GM10266 (cell line): ENCODE data around the gene GPR17.

Source experiments
- DNase-seq: peaks from one replicate; pipeline ENCODE4 v3.0.0; 2012; ENCODE audit errors: extremely low spot score
- TF ChIP-seq, protein P1 (sequence below): IDR thresholded peaks from 2 replicates; pipeline ENCODE4 v1.5.1; 2012; ENCODE audit warnings: mild to moderate bottlenecking, low read depth; ENCODE audit not compliant: control insufficient read depth, insufficient read depth; ENCODE audit errors: missing control alignments

GPR17 gene

DNA sequence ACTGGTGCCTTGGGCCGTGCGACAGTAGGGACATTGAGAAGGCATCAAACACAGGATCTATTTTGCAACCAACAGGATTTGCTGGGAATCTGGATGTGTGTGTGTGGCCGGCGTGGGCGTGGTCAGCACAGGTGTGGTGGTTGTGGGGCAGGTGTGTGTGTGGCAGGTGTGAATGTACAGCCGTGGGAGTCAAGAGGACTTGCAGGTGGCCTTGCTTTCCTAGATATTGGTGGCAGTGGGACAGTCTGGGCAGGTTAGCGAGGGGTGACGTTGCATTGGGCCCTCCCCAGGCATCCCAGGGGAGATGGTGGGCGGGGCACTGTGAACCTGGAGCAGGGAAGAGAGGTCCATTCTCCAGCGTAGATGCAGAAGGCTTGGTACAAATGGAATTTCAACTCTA lies 32.6 kb downstream of the GPR17 start:
- DNase-seq: no peak
- TF ChIP-seq, protein P1, sequence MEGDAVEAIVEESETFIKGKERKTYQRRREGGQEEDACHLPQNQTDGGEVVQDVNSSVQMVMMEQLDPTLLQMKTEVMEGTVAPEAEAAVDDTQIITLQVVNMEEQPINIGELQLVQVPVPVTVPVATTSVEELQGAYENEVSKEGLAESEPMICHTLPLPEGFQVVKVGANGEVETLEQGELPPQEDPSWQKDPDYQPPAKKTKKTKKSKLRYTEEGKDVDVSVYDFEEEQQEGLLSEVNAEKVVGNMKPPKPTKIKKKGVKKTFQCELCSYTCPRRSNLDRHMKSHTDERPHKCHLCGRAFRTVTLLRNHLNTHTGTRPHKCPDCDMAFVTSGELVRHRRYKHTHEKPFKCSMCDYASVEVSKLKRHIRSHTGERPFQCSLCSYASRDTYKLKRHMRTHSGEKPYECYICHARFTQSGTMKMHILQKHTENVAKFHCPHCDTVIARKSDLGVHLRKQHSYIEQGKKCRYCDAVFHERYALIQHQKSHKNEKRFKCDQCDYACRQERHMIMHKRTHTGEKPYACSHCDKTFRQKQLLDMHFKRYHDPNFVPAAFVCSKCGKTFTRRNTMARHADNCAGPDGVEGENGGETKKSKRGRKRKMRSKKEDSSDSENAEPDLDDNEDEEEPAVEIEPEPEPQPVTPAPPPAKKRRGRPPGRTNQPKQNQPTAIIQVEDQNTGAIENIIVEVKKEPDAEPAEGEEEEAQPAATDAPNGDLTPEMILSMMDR: no peak

DNA sequence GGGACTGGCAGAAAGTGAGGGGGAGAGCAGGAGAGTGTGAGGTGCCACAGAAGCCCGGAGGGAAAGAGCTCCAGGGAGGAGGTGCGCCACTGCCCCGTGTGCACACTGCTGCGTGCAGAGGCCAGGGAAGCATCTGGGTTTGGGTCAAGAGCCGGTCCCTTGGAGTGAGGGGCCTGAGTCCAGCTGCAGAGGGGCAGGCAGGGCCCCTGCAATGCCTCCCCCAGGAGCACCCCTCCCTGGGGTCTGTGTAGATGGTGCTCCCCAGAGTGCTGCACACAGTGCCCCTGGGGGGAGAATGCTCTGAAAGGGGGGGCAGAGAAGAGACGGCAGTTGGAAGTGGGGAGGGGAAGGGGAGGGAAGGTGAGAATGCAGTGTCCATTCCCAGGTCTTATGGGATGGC lies 33.0 kb downstream of the GPR17 start:
- DNase-seq: no peak
- TF ChIP-seq, protein P1: no peak

DNA sequence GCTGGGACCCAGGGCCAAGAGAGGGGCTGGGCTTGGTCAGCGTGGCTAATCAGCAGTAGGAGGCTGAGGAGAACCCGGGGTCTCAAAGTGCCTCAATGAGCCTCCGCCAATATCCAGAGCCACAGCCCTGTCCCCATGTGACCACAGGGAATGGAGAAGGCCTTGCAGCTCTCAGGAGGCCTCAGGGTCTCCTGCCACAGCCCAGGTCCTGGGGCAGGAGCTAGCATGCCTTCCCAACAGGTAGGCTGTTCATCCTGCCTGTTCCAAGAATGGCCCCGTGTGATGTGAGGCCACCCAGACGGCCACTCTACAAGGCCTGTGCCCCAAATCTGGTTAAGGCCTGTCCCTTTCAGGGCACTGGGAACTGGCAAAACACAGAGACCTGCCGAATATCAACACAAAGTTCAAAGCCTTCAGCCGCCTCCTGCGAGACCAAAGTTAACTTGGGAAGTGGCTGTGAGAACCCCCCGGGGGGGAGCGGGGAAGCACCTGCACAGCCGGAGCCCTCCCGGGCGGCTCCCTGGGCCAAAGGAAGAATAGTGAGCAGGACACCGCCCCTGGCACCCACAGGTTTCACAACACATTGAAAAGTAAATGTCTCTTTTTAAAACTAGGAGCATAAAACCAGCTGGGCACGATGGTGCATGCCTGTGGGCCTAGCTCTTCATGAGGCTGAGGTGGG lies 33.9 kb downstream of the GPR17 start:
- TF ChIP-seq, protein P1: no peak
- no peak for DNase-seq

DNA sequence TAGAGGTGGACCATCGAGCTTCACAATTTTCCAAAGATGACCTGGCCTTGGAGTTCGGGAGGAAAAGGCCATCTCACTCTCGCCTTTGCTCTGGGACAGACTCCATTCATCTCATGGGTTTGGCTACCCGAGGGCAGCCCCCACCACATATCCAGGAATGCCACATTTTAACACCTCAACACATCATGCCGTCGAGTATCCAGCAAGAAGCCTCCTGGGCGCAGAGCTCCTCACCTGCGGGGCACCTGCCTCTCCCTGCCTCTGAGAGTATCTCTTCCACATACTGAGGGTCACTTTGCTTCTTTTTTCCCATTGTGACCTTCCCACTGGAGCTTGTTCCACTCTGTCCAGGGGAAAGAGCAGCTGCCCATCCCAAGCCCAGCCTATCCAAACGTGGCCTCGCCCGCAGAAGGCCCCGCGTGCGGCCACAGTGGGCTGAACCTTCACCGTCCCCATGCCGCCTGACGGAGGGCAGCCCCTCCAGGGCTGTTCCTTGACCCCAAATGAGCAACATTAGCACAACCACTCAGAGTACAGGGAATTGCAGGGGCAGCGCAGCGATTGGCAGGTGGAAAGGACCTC lies 34.8 kb downstream of the GPR17 start:
- DNase-seq: no peak
- TF ChIP-seq, protein P1: no peak

DNA sequence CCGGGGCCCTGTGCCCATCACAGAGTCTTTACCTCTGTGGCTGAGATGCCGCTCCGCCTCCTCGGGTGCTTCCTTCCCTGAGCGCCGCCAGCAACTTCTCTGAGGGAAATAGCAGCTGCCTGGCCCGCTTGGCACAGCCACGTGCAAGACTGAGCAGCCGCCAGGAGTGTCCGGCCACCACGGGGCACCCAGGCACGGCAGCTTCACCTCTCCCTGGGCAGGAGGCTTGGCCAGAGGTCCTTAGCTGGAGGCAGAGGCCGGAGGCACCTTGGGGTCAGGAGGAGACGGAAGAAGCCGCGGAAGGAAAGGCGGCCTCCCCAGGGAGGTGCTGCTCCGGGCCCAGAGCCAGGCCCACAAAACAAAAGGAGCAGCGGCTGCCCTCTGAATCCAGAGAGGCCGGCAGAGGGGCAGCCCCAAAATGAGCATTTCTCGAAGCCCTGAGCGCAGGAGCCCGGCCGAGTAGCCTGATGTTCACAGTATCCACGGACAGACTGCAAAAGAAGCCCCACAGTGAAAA lies 35.4 kb downstream of the GPR17 start:
- TF ChIP-seq, protein P1: no peak
- DNase-seq: no peak

DNA sequence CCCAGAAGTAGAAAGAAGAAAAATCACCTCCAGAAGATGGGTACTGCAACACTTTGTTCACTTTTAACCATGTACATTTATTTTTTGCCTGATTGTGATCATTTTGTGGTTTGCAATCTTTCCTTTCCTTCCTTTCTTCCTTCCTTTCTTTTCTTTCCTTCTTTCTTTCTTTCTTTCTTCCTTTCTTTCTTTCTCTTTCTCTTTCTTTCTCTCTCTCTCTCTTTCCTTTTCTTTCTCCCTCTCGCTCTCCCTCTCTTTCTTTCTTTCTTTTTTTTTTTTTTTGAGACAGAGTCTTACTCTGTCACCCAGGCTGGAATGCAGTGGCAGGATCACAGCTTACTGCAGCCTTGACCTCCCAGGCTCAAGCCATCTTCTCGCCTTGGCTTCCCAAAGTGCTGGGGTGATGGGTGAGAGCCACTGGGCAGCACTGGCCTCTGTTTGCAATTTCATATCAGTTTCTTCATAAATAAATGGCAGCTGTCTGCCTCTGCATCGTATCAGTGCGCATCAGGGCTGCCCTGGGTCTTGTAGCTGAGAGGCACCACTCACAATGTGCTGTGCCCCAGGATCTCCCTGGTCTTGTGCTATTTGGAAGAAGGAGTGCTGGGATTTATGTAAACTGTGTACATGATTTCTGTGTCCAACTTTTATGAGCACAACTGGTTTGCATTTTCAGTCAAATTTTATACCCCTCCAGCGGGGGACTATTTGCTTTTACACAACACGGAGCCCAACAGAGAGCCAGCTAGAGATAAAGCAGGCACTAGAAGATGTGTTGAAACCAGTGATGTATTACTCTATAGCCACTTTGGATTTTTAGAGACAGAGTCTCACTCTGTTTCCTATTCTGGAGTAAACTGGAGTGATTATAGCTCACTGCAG lies 36.3 kb downstream of the GPR17 start:
- no peak for DNase-seq
- TF ChIP-seq, protein P1: no peak
